Measurements from ENCODE around the gene RPS6KA2. TPM values are rescaled to one million over a fixed set of nuclear protein-coding genes. Genes with fewer than 3 reads are reported as not detected.
A peak's percentile ranks its signal among the peaks of the same experiment; 100 is the strongest.

RPS6KA2 gene
- total RNA-seq, 3 donors from 2014 or later (not counting 1 experiment from before 2014, with no cell fraction given), result 2.8 to 4.5 (median 2.9) TPM

DNA sequence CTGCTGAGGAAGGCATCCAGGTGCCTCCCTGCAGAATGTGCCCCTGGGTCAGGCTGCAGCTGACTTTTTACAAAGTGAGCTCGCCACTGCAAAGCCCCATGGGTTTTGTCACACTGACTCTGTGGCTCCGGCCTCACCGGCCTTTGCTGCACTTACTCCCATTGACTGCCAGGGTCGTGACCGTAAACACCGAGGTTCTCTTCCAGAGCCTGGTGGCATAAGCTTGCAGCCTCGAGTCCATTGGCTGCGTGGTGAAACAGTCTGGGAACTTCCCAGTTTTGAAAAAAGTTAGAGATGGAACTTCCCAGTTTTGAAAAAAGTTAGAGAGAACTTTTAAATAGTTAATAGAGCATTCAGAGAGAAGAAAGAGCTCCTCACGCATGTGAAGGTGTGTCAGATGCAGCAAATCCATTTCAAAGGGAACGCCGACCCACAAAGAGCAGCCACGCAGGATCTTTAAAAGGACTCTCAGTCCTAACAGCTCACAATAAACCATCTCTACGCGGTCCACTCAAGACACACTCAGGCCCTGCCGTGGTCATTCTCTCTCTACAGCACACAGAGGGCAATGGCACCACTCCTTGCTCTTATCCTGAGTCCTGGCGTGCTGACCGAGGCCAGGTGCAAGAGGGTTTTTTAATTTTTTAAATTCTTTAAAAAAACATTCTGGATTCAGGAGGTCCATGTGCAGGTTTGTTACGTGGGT lies 53.4 kb downstream of the RPS6KA2 start:
- no peak overlapping the region for H3K27ac Mint-ChIP-seq
- no peak for DNase-seq
- intact Hi-C loops (cut with micrococcal nuclease), result no loop called here
- peaks cover 7 to 12% of the 10 kb centered on the region in 2 donors for H3K27me3 Mint-ChIP-seq (ENCODE audit: low read depth in 2 of 2)
- H3K4me3 Mint-ChIP-seq, result no peak overlapping the region
- H3K27ac ChIP-seq (ENCODE audit: low read length), result no peak overlapping the region
- H3K4me3 ChIP-seq (ENCODE audit: low read length), result no peak overlapping the region
- TF ChIP-seq, protein P1, sequence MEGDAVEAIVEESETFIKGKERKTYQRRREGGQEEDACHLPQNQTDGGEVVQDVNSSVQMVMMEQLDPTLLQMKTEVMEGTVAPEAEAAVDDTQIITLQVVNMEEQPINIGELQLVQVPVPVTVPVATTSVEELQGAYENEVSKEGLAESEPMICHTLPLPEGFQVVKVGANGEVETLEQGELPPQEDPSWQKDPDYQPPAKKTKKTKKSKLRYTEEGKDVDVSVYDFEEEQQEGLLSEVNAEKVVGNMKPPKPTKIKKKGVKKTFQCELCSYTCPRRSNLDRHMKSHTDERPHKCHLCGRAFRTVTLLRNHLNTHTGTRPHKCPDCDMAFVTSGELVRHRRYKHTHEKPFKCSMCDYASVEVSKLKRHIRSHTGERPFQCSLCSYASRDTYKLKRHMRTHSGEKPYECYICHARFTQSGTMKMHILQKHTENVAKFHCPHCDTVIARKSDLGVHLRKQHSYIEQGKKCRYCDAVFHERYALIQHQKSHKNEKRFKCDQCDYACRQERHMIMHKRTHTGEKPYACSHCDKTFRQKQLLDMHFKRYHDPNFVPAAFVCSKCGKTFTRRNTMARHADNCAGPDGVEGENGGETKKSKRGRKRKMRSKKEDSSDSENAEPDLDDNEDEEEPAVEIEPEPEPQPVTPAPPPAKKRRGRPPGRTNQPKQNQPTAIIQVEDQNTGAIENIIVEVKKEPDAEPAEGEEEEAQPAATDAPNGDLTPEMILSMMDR (IDR thresholded peaks at IDR 0.05), result no peak
- H3K4me1 ChIP-seq (ENCODE audit: control insufficient read depth, insufficient read depth, low read length), result no peaks in the 10 kb centered on the region
- H3K9me3 Mint-ChIP-seq, result peaks cover 3 to 6% of the 10 kb centered on the region in 2 donors
- H3K9me3 ChIP-seq (ENCODE audit: control insufficient read depth, insufficient read depth, low read length), result no peaks in the 10 kb centered on the region
- H3K4me1 Mint-ChIP-seq, result peaks cover 0 to 7% of the 10 kb centered on the region in 2 donors
- 87% methylated on average over 18 of the region's 18 CpGs for WGBS (ENCODE audit: insufficient coverage)
- no peaks in the 10 kb centered on the region for H3K36me3 Mint-ChIP-seq
- no peaks in the 10 kb centered on the region for H3K27me3 ChIP-seq (ENCODE audit: control insufficient read depth, insufficient read depth, low read length)
- H3K36me3 ChIP-seq (ENCODE audit: control insufficient read depth, insufficient read depth, low read length), result no peaks in the 10 kb centered on the region
- ATAC-seq, result no peak

DNA sequence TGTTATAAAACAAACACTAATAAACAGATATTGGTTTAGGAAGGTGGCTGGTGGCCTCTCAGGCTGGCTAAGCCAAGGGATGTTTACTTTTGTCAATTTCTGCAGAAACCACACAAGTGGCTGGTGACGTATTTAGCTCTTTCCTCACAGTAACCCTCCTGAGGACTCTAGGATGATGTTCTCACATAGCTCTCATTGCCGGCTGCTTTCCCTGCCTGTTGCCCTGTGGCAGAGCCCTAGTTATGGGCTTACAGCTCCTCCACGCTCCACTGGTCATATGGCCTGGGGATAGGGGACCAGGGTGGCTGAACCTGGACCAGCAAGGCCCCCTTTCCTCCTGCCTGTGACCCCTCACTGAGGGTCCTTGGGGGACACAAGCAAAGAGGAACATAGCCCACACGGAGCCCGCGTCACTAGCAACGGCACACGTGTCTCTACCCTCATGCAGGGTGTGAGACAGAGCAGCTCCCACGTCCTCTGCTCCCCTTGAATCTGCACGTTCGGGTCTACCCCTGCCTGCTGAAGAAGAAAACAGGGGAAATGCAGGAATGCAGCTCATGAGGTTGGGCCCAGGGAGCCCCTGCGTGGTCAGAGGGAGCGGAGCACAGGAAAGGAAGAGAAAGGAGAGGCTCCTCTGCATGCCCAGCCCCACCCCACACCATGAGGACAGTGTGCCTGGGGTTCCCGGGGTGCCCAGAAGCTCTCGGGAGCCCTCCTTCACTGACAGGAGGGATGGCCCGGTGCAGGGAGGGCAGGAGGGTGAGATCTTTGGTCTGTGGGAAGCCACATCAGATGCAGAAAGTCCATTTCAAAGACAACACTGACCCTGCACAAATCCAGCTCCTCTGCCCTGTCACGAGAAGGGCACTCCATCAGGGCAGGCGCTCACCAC lies 54.4 kb downstream of the RPS6KA2 start:
- Mint-ChIP-seq H3K27ac (peak overlapping the region in 1 of 2 donors; percentile 47), H3K36me3 (no peaks in the 10 kb centered on the region), H3K27me3 (ENCODE audit: low read depth in 2 of 2) (peaks cover 7 to 12% of the 10 kb centered on the region in 2 donors), H3K4me3 (no peak overlapping the region), H3K9me3 (peaks cover 3 to 6% of the 10 kb centered on the region in 2 donors), H3K4me1 (peaks cover 0 to 7% of the 10 kb centered on the region in 2 donors)
- no peak overlapping the region for H3K4me3 ChIP-seq (ENCODE audit: low read length)
- H3K4me1 ChIP-seq (ENCODE audit: control insufficient read depth, insufficient read depth, low read length), result no peaks in the 10 kb centered on the region
- 70% methylated on average over 18 of the region's 18 CpGs for WGBS (ENCODE audit: insufficient coverage)
- intact Hi-C loops (cut with micrococcal nuclease), result no loop called here
- ATAC-seq, result peak in 2 of 3 donors; percentile 39 to 42
- no peak overlapping the region for H3K27ac ChIP-seq (ENCODE audit: low read length)
- TF ChIP-seq, protein P1 (IDR thresholded peaks at IDR 0.05), result no peak
- H3K36me3 ChIP-seq (ENCODE audit: control insufficient read depth, insufficient read depth, low read length), result no peaks in the 10 kb centered on the region
- DNase-seq, result no peak
- H3K27me3 ChIP-seq (ENCODE audit: control insufficient read depth, insufficient read depth, low read length), result no peaks in the 10 kb centered on the region
- no peaks in the 10 kb centered on the region for H3K9me3 ChIP-seq (ENCODE audit: control insufficient read depth, insufficient read depth, low read length)

DNA sequence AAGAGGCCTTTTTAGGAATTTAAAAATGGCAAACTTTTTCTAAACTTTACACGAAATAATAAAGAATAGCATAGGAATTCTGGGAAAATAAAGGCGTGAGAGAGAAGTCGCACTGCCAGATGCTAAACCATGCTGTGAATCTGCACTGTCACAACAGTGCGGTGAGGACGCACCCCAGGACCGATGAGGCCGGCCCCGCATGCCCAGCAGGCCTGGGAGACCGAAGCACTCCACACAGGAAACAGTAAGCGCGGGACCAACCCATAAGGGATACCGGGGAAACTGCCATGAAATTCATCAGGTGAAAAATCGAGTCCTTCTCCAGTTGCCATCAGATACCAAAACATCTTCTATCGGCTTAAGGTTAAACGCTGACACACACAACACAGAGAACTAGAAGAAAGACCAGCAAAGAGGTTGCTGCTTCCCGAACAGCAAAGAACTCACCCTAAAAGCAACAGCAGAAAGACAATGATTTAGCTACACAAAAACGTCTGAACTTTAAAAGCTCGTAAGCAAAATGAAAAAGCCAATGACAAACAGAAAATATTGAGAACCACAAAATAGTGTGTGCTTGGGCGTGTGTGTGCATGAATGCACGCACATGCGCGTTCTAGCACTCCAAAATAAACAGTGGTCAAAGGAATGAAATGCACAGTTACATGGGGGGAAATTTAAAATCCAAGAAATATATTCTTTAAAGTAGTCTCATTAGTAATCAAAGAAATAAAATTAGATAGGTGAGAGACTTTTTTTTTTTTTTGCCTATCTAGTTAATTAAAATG lies 55.9 kb downstream of the RPS6KA2 start:
- Mint-ChIP-seq H3K9me3 (peaks cover under 1 to 1% of the 10 kb centered on the region in 2 donors), H3K4me1 (peaks cover 0 to 7% of the 10 kb centered on the region in 2 donors), H3K27me3 (ENCODE audit: low read depth in 2 of 2) (peaks cover 7 to 12% of the 10 kb centered on the region in 2 donors), H3K36me3 (no peaks in the 10 kb centered on the region), H3K27ac (no peak overlapping the region), H3K4me3 (no peak overlapping the region)
- no peak overlapping the region for H3K4me3 ChIP-seq (ENCODE audit: low read length)
- no peaks in the 10 kb centered on the region for H3K4me1 ChIP-seq (ENCODE audit: control insufficient read depth, insufficient read depth, low read length)
- no peaks in the 10 kb centered on the region for H3K9me3 ChIP-seq (ENCODE audit: control insufficient read depth, insufficient read depth, low read length)
- intact Hi-C loops (cut with micrococcal nuclease), result no loop called here
- no peak for ATAC-seq
- no peaks in the 10 kb centered on the region for H3K27me3 ChIP-seq (ENCODE audit: control insufficient read depth, insufficient read depth, low read length)
- no peaks in the 10 kb centered on the region for H3K36me3 ChIP-seq (ENCODE audit: control insufficient read depth, insufficient read depth, low read length)
- no peak overlapping the region for H3K27ac ChIP-seq (ENCODE audit: low read length)
- WGBS (ENCODE audit: insufficient coverage), result 95% methylated on average over 22 of the region's 22 CpGs
- TF ChIP-seq, protein P1 (IDR thresholded peaks at IDR 0.05), result no peak
- DNase-seq, result no peak

All from natural killer cell (primary cell).